SK-N-SH treated with all-trans-retinoic acid at 6 μM for 48 hours (cell line): ENCODE data around the gene ZNF552.

Source experiments
- ATAC-seq: fragments of 200-7000 bp; cut with Tn5 transposase; 3 replicates; pipeline ENCODE4 v1.9.1; 2020; ENCODE audit warnings: mild to moderate bottlenecking, moderate library complexity
- ARNTL ChIP-seq: fragments of 450-650 bp; formaldehyde crosslinking; IDR thresholded peaks from 2 replicates; pipeline ENCODE4 v1.5.0; 2020; ENCODE audit warnings: low read depth, mild to moderate bottlenecking, moderate library complexity, borderline replicate concordance
- CSDC2 ChIP-seq: fragments of 250-450 bp; sonication (Bioruptor Pico); IDR thresholded peaks from 2 replicates; pipeline ENCODE4 v1.5.0; 2020; ENCODE audit warnings: mild to moderate bottlenecking, moderate library complexity
- CSRNP3 ChIP-seq: fragments of 250-450 bp; sonication (Bioruptor Pico); IDR thresholded peaks from 2 replicates; pipeline ENCODE4 v1.5.1; 2021; ENCODE audit warnings: mild to moderate bottlenecking, moderate library complexity
- ESRRG ChIP-seq: fragments of 250-450 bp; sonication (Bioruptor Pico); IDR thresholded peaks from 2 replicates; pipeline ENCODE4 v1.6.1; 2021; ENCODE audit warnings: mild to moderate bottlenecking
- PATZ1 ChIP-seq: fragments of 250-450 bp; sonication (Bioruptor Pico); IDR thresholded peaks from 2 replicates; pipeline ENCODE4 v1.8.0; 2020; ENCODE audit warnings: mild to moderate bottlenecking, moderate library complexity, borderline replicate concordance
- POU6F1 ChIP-seq: fragments of 250-450 bp; sonication (Bioruptor Pico); IDR thresholded peaks from 2 replicates; pipeline ENCODE4 v1.8.0; 2021; ENCODE audit warnings: low read depth, mild to moderate bottlenecking, moderate library complexity, borderline replicate concordance
- PPARA ChIP-seq: fragments of 250-450 bp; sonication (Bioruptor Pico); IDR thresholded peaks from 2 replicates; pipeline ENCODE4 v1.5.0; 2020; ENCODE audit warnings: mild to moderate bottlenecking, borderline replicate concordance
- RARB ChIP-seq: fragments of 250-450 bp; sonication (Bioruptor Pico); IDR thresholded peaks from 2 replicates; pipeline ENCODE4 v1.8.0; 2021; ENCODE audit warnings: mild to moderate bottlenecking, moderate library complexity
- TCF4 ChIP-seq: fragments of 250-450 bp; sonication (Bioruptor Pico); IDR thresholded peaks from 2 replicates; pipeline ENCODE4 v1.8.0; 2021; ENCODE audit warnings: mild to moderate bottlenecking, moderate library complexity, borderline replicate concordance
- TSHZ2 ChIP-seq: fragments of 250-450 bp; sonication (Bioruptor Pico); IDR thresholded peaks from 2 replicates; pipeline ENCODE4 v1.5.0; 2020; ENCODE audit warnings: mild to moderate bottlenecking, moderate library complexity
- ZFP30 ChIP-seq: fragments of 450-650 bp; formaldehyde crosslinking; IDR thresholded peaks from 2 replicates; pipeline ENCODE4 v1.5.0; 2022; ENCODE audit warnings: mild to moderate bottlenecking, moderate library complexity
- ZNF565 ChIP-seq: fragments of 450-650 bp; formaldehyde crosslinking; conservative IDR thresholded peaks from 2 replicates; pipeline ENCODE4 v1.5.0; 2020; ENCODE audit warnings: low read depth, mild to moderate bottlenecking, moderate library complexity
- ZNF70 ChIP-seq: fragments of 450-650 bp; formaldehyde crosslinking; IDR thresholded peaks from 2 replicates; pipeline ENCODE4 v1.5.0; 2020; ENCODE audit warnings: mild to moderate bottlenecking, moderate library complexity
- ZNF8 ChIP-seq: fragments of 450-650 bp; formaldehyde crosslinking; IDR thresholded peaks from 2 replicates; pipeline ENCODE4 v1.5.0; 2020; ENCODE audit warnings: mild to moderate bottlenecking, moderate library complexity

Gene ZNF552

GRCh38 chr19:57771417-57771816 lies 43.3 kb downstream of the ZNF552 start:
- TF ChIP-seq CSDC2 (no peak), PPARA (CRISPR knock-in tag) (no peak)
- ATAC-seq, result no peak

GRCh38 chr19:57769345-57770131 lies 45.2 kb downstream of the ZNF552 start, which contains the start of gene ZNF586:
TSS of gene ZNF586 (plus strand) at chr19:57769676. CDS start at chr19:57769843, 167 bp downstream.
- peak; percentile 100 for ATAC-seq
- no peak for TF ChIP-seq ARNTL (CRISPR knock-in tag)
- TF ChIP-seq CSRNP3, result no peak
- TF ChIP-seq ZNF565 (CRISPR knock-in tag), result no peak
- no peak for TF ChIP-seq ZNF70 (CRISPR knock-in tag)
- TF ChIP-seq ZFP30, result no peak
- no peak for TF ChIP-seq TCF4 (CRISPR knock-in tag)
- TF ChIP-seq TSHZ2 (CRISPR knock-in tag), result no peak
- TF ChIP-seq, all 23 proteins: peak for 0

- no peak for TF ChIP-seq PPARA (CRISPR knock-in tag)
- no peak for TF ChIP-seq TCF4 (CRISPR knock-in tag)
- TF ChIP-seq ZNF8 (CRISPR knock-in tag), result no peak
- TF ChIP-seq ZFP30, result no peak
- TF ChIP-seq RARB (CRISPR knock-in tag), result no peak
- no peak for TF ChIP-seq ARNTL (CRISPR knock-in tag)
- TF ChIP-seq PATZ1 (CRISPR knock-in tag), result no peak
Measured at GRCh38 chr19:57759096-57759495, 55.6 kb downstream of the ZNF552 start.

GRCh38 chr19:57757941-57758340 lies 56.8 kb downstream of the ZNF552 start:
- TF ChIP-seq ESRRG (CRISPR knock-in tag), result no peak
- no peak for TF ChIP-seq CSRNP3
- TF ChIP-seq POU6F1 (CRISPR knock-in tag), result no peak
- ATAC-seq, result no peak

More at GRCh38 chr19:57759096-57759495, 55.6 kb downstream of the ZNF552 start:
- ATAC-seq, result no peak
